ENCODE data around the gene DIP2A.
"Not testable (repeated sequence)": the region's sequence is repeated elsewhere in the genome, so short reads cannot be mapped to it uniquely, and the experiment has no call there.

Gene DIP2A

GRCh38 chr21:46482846-46483231 lies 24.1 kb downstream of the DIP2A start:
- no peak for DNase-seq

DNA sequence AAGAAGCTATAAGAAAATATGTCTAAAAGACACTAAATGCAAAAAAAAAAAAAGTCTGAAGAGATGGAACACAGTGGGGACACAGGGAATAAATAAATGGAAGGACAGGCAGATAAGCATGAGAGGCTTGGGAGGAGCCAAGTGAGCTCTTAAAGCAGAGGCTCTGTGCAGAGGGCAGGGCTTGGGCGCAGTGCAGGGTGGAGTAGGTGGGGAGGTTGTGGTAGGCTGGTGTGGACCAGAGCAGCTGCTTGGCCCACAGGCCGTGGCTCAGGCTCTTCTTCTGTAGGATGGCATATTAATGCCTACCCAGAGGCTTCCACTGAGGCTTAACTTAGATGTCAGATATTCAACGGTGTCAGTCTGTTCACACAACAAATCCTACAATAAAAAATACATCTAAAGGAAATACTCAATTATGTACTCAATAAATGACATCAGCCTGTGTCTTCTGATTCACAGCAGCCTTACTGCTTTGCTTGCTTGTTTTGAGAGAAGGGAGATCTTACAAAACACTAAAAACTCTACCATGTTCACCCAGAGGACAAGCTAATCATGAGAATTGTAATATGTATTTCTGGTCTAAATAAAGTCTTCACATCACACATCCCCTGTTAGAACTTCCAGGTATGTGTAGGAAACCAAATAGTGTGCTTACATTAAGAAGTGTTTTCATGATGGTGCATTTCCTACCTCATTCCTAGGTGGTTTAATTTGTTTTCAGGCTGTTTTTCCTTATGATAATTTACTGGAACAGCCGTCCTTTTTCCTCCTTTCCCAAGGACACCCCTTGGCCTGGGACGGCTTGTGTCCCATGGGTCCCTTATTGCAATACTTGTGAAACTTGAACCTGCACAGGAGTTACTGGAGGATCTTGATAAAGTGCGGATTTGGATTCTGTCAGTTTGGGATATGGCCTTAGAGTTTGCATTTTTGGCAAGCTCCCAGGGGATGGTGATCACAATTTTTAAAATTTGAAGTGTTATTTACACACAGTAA lies 24.9 kb downstream of the DIP2A start:
- DNase-seq: no peak

DNA sequence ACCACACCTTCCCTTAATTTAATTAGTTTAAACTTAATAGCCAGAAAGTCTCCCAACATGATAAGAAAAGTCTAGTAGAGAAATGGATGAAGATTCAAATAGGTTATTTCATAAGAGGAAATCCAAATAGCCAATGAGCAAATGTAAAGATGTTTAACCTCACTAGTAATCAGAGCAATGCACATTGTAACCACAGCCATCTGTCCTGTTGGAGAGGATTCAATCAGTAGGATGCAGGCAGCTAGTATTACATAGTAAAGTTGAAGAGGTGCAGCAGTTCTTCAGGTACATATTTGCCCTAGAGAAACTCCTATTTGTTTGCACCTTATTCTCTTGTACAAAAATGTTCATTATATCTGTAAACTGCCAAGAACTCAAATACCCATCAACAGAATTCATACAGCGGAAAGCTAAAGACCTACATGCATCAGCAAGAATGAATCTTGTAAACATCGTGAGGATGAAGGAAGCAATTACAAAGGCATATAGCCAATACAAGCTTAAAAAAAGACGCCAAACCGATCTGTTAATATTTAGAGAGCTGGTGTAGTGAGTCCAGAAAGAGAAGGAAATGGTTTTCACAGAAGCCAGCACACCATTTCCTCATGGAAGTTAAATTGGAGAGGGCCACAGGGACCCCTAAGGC lies 27.9 kb downstream of the DIP2A start:
- no peak for DNase-seq

DNA sequence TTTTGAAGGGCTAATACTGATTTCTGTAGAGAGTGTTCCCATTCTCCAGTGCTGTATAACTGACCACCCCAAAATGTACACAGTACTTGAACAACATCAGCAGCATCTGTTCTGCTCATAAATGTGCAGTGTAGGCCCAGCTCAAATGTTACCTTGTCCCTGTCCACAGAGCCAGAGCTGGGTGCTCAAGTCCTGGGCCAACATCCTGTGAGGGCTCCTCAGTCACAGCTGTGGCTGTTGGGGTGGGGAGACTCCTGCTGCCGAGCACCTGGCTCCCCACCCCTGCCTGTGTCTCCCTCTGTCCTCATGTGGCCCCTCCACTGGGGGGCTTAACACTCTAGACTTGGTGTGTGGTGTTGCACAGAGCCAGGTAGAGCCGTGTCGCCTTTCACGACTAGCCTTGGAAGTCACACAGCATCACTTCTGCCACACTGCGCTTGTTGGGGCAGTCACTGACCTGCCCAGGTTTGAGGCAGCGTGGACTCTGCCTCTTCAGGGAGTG lies 30.5 kb downstream of the DIP2A start:
- DNase-seq: no peak

DNA sequence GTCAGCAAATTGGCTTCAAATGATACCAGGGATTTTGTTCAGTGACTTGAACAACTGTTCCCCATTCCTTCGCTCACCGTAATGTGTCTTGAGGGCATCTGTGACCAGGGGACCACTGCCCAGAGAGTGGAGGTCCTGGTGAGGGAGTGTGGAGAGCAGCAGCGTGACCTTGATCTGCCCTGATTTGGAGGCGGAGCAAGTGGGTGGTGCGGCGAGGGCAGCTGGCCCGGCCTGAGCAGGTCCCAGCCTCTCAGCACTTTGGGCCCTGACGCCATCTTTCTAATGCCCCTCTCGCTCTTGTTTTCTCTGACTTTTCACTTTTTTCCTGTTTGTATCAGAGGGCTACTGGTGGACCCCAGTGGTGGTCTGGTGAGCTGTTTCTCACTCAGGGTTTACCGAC lies 31.1 kb downstream of the DIP2A start:
- DNase-seq: no peak

GRCh38 chr21:46491553-46491952 lies 32.9 kb downstream of the DIP2A start:
- DNase-seq: no peak

DNA sequence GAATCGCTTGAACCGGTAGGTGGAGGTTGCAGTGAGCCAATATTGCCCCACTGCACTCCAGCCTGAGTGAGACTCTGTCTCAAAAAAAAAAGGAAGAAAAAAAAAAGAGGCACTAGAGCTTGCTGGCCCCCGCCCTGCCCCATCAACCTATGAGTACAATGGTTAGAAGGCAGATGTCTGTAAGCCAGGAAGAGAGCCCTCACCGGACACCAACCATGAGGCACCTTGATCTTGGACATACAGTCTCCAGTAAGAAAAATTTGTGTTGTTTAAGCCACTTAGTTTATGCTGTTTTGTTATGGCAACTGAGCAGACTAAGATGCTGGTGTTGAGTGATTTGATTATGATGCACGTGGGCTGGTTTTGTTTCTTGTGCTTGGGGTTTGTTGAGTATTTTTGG lies 34.2 kb downstream of the DIP2A start:
- no peak for DNase-seq

DNA sequence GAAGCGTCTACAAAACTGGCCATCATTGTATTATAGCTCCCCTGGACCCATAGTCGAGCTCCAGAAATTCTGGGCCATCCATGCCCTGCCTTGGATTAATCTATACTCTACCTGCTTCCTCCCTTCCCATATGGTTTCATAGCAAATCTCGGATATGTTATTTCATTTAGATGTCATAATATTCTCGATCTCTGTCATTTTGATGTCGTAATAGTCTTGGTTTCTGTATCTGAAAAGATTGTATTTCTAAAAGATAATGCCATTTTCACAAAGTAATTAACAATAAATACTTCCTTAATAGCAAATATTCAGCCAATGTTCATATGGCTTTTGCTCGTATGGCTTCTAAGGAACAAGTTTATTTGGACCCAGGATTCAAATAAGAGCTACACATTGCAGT lies 35.1 kb downstream of the DIP2A start:
- no peak for DNase-seq

DNA sequence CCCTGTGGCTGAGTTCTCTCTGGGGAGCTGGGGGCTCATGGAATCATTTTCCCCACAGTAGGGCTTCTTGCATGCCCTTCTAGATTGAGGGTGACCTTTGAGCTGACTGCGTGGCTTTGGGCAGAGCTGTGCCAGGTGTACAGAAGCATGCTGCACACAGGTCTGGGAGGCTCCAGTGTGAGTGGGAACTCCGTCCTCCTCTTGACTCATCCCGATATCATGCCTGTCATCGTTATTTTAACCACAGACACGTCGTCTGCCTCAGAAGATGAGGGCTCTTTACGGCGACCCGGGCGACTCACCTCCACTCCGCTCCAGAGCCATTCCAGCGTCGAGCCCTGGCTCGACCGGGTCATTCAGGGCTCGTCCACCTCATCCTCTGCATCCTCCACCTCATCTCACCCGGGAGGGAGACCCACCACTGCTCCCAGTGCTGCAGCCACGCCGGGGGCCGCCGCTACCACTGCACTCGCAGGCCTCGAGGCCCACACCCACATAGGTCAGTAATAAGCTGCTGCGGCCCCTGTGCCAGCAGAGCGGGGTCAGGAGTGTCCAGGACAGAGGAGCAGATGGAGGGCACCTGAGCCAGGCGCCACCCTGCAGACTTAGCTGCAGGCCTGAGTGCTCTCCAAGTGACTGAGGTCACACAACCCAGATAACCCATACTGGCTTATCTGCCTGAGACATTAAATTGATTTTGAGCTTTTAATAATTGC lies 39.8 kb downstream of the DIP2A start:
- no peak for DNase-seq

DNA sequence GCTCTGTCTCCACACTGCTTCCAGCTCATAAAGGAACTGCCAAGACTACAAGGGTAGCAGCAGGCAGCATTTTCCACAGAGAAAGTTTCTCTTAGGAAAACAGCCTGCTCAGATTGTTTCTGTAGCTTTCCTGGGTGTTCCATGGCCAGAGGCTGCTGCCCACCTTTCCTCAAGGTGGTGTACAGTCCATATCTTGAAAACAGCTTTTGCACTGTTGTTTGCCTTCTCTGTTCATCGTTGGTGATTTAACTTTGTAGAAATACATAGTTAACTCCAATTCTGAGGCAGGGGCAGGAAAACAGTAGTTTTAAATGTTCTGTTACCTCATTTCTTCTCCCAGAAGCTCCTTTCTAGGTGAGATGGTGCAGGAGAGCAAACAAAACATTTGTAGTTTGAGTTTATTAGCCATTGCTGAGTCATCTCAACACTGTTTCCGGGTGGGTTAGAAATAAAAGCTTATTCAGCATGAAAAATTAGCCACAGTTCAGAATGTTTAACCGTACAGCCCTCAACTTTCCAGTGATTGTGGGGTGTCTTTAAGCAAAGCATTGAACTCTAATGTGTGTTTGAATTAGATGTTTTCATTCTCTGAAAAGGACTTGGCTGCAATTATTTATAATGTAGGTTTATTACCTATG lies 41.7 kb downstream of the DIP2A start:
- no peak for DNase-seq

- DNase-seq: no peak
Observed at GRCh38 chr21:46503922-46504550, 45.3 kb downstream of the DIP2A start.

DNA sequence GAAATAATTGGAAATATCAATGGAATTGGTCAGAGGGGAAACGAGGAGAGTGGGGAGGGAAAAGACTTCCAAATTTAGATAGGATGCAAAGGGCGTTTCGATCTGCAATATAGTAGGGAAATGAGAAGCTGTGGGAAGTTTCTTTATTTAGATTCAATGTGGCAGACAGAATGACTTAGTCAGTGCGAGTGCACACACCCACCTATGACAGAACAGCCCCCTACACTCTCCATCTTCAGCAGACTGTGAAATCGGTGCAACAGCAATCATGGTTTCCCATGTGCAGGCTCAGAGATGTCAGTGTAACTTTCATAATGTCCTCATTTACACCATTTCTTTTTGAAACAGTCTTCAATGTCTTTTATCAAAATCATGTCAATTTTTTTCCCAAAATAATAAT lies 46.0 kb downstream of the DIP2A start:
- DNase-seq: no peak

DNA sequence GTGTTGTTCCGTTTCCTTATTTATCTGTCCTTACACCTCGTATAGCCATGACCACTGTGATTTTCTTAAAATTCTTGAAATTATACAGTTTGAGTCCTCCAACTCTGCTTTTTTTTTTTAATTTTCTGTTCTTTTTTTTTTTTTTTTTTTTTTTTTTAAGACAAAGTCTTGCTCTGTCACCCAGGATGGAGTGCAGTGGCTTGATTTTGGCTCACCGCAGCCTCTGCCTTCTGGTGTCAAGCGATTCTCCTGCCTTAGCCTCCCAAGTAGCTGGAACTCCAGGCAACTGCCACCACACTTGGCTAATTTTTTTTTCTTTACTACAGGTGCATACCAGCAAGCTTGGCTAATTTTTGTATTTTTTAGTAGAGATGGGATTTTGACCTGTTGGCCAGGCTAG lies 48.9 kb downstream of the DIP2A start:
- DNase-seq: no peak

DNA sequence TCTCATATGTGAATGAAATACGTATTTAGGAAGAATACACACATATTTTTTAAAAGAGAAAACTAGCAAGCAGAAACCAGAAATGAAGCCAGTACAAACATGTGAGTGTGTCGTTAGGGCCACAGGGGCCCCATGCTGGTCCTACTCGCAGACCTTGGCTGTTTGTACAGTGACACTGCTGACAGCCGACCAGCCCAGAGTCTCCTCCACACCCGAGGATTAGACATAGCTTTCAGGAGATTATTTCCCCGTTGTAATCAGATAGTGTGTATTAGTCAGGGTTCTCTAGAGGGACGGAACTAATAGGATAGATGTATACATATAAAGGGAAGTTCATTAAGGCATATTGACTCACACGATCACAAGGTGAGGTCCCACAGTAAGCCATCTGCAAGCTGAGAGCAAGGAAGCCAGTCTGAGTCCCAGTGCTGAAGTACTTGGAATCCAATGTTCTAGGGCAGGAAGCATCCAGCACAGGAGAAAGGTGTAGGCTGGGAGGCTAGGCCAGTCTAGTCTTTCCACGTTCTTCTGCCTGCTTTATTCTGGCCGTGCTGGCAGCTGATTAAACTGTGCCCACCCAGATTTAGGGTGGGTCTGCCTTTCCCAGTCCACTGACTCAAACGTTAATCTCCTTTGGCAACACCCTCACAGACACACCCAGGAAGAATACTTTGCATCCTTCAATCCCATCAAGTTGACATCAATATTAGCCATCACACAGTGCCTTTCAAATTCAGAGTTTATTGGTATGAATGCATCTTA lies 51.2 kb downstream of the DIP2A start:
- no peak for DNase-seq

- DNase-seq: no peak
Observed at GRCh38 chr21:46515109-46515508, 56.4 kb downstream of the DIP2A start.

DNA sequence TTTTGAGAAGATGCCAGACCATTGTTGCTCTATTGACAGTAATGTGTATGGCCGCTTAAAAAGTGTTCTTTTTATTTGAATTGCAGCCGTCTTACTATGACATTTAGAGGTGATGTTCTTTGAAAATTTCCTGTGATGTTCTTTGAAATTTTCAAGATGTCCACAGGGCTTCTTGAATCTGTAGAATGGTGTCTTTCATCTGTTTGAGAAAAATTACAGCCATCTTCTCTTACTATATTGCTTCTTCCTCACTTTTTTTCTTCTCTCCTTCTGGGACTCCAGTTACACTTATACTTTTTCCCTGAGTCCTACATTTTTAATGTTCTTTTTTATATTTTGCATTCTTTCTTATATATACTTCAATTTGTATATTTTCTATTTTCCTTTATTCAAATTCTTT lies 57.4 kb downstream of the DIP2A start:
- no peak for DNase-seq

DNA sequence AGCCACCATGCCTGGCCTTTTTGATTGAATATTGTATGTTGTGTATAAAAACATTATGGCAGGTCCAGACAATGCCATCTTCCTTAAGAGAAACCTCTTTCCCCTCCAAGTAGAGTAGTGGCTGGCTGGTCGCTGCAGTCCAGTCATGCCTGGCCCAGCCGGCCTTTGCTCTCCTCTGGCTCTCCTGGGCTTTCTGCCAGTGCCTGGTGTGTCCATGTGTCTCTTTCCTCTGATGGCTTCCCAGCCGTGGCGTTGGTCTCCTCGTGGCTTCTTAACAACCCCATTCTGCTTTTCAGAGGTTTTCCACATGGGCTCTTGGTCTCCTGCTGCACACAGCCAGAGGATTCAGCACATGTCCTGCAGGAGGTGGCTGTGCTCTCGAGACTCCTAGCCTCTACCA lies 58.7 kb downstream of the DIP2A start:
- DNase-seq: no peak

- no peak for DNase-seq
Observed at GRCh38 chr21:46518983-46519583, 60.4 kb downstream of the DIP2A start.

- DNase-seq: not testable (repeated sequence)
Observed at GRCh38 chr21:46527393-46527792, 68.7 kb downstream of the DIP2A start.

DNA sequence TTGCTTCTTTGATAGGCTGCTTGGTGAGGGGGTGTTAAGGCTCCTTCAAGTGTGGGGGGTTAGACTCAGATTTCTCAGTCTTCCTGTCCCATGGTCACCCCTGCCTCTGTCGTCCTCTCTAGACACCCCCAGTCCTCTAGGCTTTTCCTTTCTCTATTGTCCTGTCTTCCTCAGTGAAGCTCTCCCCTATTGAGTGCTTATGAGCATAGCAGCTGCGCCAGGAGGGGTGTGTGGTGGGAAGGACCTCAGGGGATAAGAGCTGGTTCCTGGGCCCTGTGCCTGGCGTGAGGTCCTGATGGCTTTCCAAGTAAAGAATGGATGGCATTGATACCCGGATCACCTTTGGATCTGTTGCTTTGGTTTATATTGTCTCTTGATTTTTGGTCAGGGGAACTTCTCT lies 69.1 kb downstream of the DIP2A start:
- DNase-seq: no peak

GRCh38 chr21:46532080-46532479 lies 73.4 kb downstream of the DIP2A start:
- DNase-seq: peak; percentile 18
